Measurements from ENCODE around the gene ZYX. TPM values are rescaled to one million over a fixed set of nuclear protein-coding genes. Genes with fewer than 3 reads are reported as not detected.

The ZYX gene
- total RNA-seq, 1 experiment from 2014 or later = 145 TPM

DNA sequence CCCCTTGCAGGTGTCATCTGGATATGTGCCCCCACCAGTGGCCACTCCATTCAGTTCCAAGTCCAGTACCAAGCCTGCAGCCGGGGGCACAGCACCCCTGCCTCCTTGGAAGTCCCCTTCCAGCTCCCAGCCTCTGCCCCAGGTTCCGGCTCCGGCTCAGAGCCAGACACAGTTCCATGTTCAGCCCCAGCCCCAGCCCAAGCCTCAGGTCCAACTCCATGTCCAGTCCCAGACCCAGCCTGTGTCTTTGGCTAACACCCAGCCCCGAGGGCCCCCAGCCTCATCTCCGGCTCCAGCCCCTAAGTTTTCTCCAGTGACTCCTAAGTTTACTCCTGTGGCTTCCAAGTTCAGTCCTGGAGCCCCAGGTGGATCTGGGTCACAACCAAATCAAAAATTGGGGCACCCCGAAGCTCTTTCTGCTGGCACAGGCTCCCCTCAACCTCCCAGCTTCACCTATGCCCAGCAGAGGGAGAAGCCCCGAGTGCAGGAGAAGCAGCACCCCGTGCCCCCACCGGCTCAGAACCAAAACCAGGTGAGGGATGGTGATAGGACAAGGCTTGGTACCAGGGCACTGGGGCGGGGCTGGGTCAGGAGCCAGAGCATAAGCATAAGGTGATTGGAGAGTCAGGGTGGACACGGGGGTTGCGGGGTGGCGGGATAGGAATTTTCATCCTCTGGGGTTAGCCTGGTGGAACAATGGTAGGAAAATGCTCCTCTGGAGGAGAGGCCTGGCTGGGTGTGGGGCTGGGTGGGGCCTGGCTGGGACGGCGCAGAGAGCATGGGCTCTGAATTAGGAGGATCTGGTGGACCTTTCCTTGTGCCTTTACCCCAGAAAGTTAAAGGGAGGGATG lies 1.9 kb downstream of the ZYX start:
- Histone ChIP-seq H3K4me2 (peak overlapping the region; percentile 96), H3K27ac (no peak overlapping the region), H2AFZ (no peak overlapping the region), H3K79me2 (ENCODE audit: low read depth) (peaks cover 64% of the 10 kb centered on the region), H3K4me3 (peak overlapping the region; percentile 74), H3K9me2 (ENCODE audit: insufficient read depth) (no peaks in the 10 kb centered on the region), H3K27me3 (ENCODE audit: insufficient read depth, low read depth) (no peaks in the 10 kb centered on the region), H3K36me3 (ENCODE audit: low read depth) (peaks cover 13% of the 10 kb centered on the region; the same call in 1 of the 2 replicates), H4K20me1 (ENCODE audit: insufficient read depth) (peaks cover 54% of the 10 kb centered on the region), H3K4me1 (replicated peaks; ENCODE audit: insufficient read depth) (peaks cover 26% of the 10 kb centered on the region), H3K9me3 (ENCODE audit: insufficient read depth, low read depth) (no peaks in the 10 kb centered on the region), H3F3A (ENCODE audit: insufficient read depth, low read depth) (peaks cover 13% of the 10 kb centered on the region; the same call in 1 of the 2 replicates)
- no TSS peak for BruUV-seq (replicated peaks)
- no peak for DNase-seq
- intact Hi-C loops (cut with micrococcal nuclease; ENCODE audit: unreplicated experiment) = loop anchor here (5.0 kb wide), 1 partner anchor 501 kb away; no protein-coding TSS in a partner anchor
- POLR2A ChIA-PET (ENCODE audit: unreplicated experiment) = interaction anchor here (0.5 to 0.6 kb wide), 2 partner anchors 60 to 103 kb away, joined by 5 read pairs; no protein-coding TSS in a partner anchor
- CTCF ChIA-PET = interaction anchor here (0.7 kb wide), 1 partner anchor 15 kb away, joined by 4 read pairs; no protein-coding TSS in a partner anchor
- TF ChIP-seq EZH2 (IDR thresholded peaks at IDR 0.05; ENCODE audit: low read depth) = no peak
- no peak for TF ChIP-seq CTCF (conservative IDR thresholded peaks at IDR 0.05)

DNA sequence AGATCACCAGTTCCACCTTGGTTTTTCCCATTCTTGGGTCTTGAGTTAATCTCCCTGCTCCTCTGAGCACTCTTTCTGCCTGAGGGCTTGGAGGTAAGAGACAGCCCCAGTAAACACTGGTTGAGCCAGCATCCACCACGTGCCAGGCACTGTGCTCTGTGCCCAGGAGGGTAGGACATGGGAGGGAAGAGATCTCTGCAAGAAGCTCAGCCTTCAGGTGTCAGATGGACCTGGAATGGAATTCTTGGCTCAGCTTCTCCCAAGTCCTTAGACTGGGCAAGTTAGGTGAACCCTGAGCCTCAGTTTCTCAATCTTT lies 2.5 kb downstream of the ZYX start:
- Histone ChIP-seq H3K79me2 (ENCODE audit: low read depth) (peaks cover 64% of the 10 kb centered on the region), H3K27ac (no peak overlapping the region), H3K9me2 (ENCODE audit: insufficient read depth) (no peaks in the 10 kb centered on the region), H3K4me1 (replicated peaks; ENCODE audit: insufficient read depth) (peaks cover 26% of the 10 kb centered on the region), H3K27me3 (ENCODE audit: insufficient read depth, low read depth) (no peaks in the 10 kb centered on the region), H3K9me3 (ENCODE audit: insufficient read depth, low read depth) (no peaks in the 10 kb centered on the region), H4K20me1 (ENCODE audit: insufficient read depth) (peaks cover 59% of the 10 kb centered on the region), H2AFZ (no peak overlapping the region), H3K4me3 (no peak overlapping the region), H3K4me2 (0 out of 2 replicates have a peak overlapping the region, but pooled peaks have one; percentile 96), H3K36me3 (ENCODE audit: low read depth) (peaks cover 17% of the 10 kb centered on the region; the same call in 1 of the 2 replicates), H3F3A (ENCODE audit: insufficient read depth, low read depth) (peaks cover 13% of the 10 kb centered on the region; the same call in 1 of the 2 replicates)
- intact Hi-C loops (cut with micrococcal nuclease; ENCODE audit: unreplicated experiment) = loop anchor here (5.0 kb wide), 1 partner anchor 501 kb away; no protein-coding TSS in a partner anchor
- DNase-seq = no peak
- ChIA-PET CTCF (no interaction called here), POLR2A (ENCODE audit: unreplicated experiment) (interaction anchor here (0.6 to 0.8 kb wide), 2 partner anchors 14 to 61 kb away, joined by 5 to 6 read pairs; no protein-coding TSS in a partner anchor)
- TF ChIP-seq CTCF (conservative IDR thresholded peaks at IDR 0.05) (no peak), EZH2 (IDR thresholded peaks at IDR 0.05; ENCODE audit: low read depth) (no peak)
- BruUV-seq (replicated peaks) = no TSS peak

- Histone ChIP-seq H3K27ac (no peak overlapping the region), H3K9me2 (ENCODE audit: insufficient read depth) (no peaks in the 10 kb centered on the region), H3K9me3 (ENCODE audit: insufficient read depth, low read depth) (no peaks in the 10 kb centered on the region), H3K36me3 (ENCODE audit: low read depth) (peaks cover 23% of the 10 kb centered on the region; the same call in 1 of the 2 replicates), H3K4me1 (replicated peaks; ENCODE audit: insufficient read depth) (peaks cover 20% of the 10 kb centered on the region), H4K20me1 (ENCODE audit: insufficient read depth) (peaks cover 59% of the 10 kb centered on the region), H3K79me2 (ENCODE audit: low read depth) (peaks cover 58% of the 10 kb centered on the region), H3K4me3 (no peak overlapping the region), H2AFZ (no peak overlapping the region), H3K27me3 (ENCODE audit: insufficient read depth, low read depth) (no peaks in the 10 kb centered on the region), H3F3A (ENCODE audit: insufficient read depth, low read depth) (peaks cover 16% of the 10 kb centered on the region; the same call in 1 of the 2 replicates), H3K4me2 (0 out of 2 replicates have a peak overlapping the region, but pooled peaks have one; percentile 8)
- CTCF ChIA-PET = no interaction called here
- no peak for DNase-seq
- TF ChIP-seq CTCF (conservative IDR thresholded peaks at IDR 0.05) = no peak
- no peak for TF ChIP-seq EZH2 (IDR thresholded peaks at IDR 0.05; ENCODE audit: low read depth)
- POLR2A ChIA-PET (ENCODE audit: unreplicated experiment) = interaction anchor here (0.8 kb wide), 1 partner anchor 15 kb away, joined by 6 read pairs; no protein-coding TSS in a partner anchor
- intact Hi-C loops (cut with micrococcal nuclease; ENCODE audit: unreplicated experiment) = loop anchor here (5.0 kb wide), 1 partner anchor 502 kb away; no protein-coding TSS in a partner anchor
- BruUV-seq (replicated peaks) = no TSS peak
These were observed 3.0 kb downstream of the ZYX start for GRCh38 chr7:143384148-143384547.
